ENCODE results near the gene CRIP2.
A peak's percentile ranks its signal among the peaks of the same experiment; 100 is the strongest.

CRIP2 gene

DNA sequence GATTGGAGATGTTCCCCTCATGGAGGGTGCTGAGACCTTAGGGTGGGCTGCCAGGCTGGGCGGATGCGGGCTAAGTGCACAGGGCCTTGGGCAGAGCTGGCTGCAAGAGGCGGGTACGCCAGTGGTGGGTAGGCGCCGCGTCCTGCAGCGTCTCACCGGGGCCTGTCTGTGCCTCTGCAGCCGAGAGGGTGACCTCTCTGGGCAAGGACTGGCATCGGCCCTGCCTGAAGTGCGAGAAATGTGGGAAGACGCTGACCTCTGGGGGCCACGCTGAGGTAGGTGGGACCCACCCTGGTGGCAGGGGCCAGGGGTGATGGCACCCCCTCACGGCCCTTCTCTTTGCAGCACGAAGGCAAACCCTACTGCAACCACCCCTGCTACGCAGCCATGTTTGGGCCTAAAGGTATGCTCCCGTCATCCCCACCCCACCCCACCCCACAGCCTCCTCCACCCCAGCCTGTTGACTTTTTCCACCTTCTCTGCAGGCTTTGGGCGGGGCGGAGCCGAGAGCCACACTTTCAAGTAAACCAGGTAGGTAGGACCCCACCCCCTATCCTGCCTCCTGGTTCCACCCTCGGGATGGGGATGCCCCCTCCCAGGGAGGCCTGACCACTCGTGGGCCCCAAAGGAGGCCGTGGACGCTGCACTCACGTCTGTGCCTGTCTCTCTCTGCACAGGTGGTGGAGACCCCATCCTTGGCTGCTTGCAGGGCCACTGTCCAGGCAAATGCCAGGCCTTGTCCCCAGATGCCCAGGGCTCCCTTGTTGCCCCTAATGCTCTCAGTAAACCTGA lies 13.6 kb downstream of the CRIP2 start:
- DNase-seq (ENCODE audit: low read depth), result no peak

DNA sequence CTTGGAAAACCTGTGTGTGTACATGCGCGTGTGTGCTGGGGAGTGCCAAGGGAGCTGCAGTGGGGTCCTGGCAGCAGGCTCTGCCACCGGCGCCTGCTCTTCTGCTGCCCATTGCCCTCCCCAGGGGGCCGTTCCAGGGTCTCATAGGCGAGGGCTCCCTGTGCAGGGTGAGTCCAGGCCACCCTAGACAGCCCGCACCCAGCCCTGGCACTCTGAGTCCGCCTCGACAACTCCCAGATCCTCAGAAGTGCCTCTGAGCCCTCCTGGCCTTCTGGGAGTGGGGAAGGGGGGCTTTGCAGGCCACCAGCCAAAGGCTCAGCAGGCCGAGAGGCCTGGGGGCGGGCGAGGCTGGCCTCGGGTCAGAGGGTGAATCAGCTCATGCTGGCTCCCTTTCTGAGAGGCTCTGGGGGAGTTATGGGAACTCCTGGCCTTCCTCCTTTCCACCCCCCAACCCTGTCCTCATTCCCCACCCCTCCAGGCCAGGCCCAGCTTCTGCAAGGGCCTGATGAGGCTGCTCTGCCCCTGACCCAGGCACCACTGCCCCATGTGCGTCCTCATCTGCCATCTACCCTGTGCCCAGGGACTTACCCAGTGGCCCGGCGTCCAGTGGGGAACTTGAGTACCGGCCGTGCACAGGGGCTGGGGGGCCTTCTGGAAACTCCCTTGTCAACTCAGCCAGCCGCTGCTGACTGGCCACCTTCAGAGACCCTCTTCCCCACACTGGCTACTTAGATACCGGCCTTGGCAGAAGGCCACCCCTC lies 14.3 kb downstream of the CRIP2 start:
- DNase-seq (ENCODE audit: low read depth), result no peak

DNA sequence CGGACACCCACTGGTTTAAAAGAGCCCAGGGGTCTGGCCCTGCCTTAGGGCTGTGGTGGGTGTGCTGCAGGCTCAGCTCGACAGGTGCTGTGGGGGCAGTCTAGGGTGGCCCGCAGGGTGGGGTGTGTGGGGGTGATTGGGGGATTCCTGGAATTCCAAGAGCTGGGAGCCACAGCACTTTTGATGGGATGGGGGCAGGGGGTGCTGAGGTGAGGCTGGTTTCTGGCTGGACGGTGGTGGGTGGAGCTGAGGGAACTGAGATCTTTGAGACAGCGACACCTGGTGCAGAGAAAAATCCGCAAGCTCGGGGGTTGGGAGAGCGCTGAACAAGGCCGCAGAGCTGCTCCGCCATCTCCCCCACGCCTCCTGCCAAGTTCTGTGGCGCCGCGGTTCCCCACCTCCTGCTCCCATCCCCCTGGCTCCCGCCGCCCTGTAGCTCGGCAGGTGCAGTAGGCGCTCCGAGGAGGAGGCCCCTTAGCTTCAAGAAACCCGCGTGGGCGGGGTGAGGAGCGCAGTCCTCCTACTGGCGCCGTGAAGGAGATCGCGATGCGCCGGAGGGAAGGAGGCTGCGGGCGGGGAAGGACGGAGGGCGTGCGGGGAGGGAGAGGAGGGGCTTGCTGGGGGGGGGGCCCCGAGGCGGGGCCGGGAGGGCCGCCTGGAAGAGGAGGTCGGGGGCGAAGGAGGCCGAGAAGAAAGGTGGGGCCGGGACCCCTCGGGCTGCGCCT lies 15.1 kb downstream of the CRIP2 start:
- no peak for DNase-seq (ENCODE audit: low read depth)

DNA sequence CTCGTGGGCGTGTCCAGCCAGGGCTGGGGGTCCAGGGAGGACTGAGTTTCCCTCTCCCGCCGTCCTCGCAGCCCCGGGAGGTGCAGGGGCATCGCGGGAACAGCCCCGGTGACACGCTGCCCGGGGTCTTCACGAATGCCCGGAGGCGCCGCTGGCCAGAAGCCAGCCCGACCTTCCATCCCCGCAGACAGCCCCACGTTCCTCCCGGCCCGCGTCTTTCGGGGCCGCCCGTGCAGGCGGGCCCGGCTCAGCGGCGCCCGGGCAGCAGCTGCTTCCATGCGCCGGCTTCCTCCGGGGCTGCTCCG lies 15.6 kb downstream of the CRIP2 start:
- DNase-seq (ENCODE audit: low read depth), result no peak

DNA sequence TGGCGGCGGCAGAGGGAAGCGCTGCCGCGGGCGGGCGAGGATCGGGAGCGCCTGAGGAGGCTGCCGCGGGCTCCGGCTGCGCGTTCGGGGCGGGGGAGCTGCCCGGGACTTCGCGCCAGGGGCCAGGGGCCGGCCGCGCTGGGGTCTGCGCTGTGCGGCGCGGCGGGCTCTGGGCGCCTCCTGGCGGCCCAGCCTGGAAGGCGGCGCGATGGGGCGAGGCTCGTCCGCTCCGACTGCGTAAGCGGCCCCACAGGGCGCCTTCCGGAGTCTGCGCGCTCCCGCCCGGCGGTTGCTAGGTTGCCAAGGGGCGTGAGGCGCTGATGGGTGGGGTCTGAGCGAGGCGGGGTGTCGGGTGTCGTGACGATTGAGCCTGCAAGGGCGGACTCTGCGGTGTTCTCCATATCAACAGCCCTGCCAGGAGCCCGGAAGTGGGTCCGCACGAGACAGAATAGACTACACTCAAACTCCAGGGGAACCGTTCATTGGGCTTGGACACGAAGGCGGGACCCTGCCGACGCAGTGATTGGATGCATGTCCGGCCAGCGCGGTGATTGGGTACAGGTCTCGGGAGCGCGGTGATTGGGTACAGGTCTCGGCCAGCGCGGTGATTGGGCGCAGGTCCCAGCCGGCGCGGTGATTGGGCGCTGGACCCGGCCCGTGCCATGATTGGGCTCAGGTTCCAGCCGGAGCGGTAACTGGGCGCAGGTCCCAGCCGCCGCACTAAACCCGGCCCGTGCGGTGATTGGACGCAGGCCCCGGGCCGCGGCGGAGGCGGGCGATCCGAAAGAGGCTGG lies 16.1 kb downstream of the CRIP2 start, which contains the start of gene TEDC1:
TEDC1 (plus strand) TSS at position 675 of the 794 bp plus-strand sequence. CDS start 130 bp downstream, outside the sequence.
- peak; percentile 98 for DNase-seq (ENCODE audit: low read depth)

DNA sequence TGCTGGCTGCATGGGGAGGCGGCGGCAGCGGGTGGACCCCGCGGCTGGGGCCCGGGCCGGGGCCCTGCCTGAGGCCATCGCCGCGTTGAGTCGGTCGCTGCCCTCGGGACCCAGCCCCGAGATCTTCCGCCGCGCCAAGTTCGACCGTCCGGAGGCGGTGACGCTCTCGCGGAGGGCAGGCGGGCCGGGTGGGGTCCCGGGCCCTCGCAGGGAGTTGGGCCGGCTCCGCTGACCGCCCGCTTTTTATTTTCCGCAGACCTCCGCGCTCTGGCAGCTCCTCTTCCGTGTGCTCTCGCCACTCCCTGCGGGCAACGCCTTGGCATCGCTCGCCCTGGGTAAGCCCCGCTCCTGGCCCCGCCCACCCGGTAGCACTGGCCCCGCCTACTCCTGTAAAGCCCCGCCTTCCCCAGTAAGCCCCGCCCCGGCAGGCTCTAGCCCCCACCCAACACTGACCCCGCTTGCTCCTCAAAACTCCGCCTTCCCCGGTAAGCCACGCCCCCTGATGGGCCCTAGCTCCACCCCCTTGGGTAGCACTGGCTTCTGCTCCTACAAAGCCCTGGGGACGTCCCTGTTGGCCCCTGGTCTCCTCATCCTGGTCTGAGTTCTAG lies 16.8 kb downstream of the CRIP2 start:
- peak; percentile 68 for DNase-seq (ENCODE audit: low read depth)

DNA sequence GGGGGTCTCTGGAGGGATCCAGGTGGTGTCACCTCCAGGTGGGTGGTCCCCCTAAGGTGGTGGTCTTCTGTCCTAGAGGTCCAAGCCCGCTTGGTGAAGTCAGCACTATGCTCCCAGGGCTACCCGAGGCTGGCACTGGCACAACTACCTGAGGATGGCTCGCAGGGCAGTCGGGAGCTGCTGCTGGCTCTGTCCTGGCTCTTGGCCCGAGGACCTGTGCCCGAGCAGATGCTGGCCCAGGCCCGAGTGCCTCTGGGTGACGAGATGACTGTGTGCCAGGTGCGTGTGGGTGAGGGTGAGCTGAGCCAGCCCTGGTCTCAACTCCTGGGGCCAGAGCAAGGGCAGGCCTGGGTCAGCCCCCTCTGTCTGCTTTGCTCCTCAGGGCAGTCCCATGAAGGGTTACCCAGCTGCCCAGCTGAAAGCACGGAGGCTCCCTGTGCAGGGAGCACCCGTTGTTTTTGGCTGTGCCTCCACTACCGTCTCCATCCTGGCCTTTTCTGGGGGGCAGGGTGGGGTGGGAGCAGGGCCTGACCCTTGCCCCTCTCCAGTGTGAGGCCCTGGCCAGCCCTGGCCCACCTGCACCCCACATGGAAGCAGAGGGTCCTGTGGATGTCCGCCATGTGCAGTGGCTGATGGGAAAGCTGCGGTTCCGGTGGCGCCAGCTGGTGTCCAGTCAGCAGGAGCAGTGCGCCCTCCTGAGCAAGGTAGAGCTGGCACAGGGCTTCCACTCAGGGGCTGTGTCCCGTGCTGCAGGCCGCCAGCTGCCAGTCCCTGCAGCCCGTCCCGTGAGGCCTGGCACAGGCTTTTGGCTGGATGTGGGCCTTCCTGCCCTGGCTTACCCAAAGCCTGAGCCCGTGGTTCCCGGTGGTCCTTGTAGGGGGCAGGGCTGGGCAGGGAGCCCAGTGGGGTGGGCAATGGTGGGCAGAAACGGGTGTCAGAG lies 17.7 kb downstream of the CRIP2 start:
- no peak for DNase-seq (ENCODE audit: low read depth)

DNA sequence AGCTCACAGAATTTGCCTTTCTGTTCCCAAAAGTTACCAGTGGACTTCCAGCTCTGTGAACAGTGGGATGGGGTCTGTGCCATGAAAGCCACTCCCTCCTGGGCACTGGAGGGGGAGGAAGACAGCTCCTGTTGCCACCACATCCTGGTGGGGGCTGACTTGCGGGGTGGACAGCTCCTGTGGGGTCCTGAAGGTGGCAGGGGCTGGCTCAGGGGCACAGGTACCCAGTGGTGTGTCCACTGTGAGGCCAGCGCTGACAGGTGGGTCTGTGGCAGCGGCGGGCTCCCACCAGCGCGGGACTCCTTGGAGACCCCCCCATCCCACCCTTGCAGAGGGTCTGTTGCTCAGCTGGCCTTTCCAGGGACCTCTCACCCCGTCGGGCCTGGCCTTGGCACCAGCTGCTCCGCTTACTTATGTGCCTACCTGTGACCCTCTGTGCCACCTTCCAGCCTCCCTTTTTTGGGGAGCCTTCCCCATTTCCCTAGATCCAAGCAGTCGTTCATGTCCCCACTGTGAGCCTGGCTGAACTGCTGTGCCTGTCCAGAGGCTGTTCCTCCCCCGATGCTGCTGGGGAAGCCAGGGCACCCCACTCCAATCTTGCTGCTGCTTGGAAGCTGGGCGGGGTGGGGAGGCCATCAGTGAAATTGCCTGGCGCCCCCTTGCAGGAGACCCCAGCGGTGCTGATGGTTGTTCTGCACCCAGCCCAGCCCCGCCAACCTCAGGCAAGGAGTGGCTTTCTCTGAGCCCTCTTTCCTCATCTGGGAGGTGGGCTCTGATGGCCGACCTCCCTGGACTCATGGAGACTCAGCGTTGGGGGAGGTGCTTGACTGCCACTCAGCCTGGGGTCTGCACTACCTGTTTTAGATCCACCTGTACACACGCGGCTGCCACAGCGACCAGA lies 18.6 kb downstream of the CRIP2 start:
- DNase-seq (ENCODE audit: low read depth), result no peak

DNA sequence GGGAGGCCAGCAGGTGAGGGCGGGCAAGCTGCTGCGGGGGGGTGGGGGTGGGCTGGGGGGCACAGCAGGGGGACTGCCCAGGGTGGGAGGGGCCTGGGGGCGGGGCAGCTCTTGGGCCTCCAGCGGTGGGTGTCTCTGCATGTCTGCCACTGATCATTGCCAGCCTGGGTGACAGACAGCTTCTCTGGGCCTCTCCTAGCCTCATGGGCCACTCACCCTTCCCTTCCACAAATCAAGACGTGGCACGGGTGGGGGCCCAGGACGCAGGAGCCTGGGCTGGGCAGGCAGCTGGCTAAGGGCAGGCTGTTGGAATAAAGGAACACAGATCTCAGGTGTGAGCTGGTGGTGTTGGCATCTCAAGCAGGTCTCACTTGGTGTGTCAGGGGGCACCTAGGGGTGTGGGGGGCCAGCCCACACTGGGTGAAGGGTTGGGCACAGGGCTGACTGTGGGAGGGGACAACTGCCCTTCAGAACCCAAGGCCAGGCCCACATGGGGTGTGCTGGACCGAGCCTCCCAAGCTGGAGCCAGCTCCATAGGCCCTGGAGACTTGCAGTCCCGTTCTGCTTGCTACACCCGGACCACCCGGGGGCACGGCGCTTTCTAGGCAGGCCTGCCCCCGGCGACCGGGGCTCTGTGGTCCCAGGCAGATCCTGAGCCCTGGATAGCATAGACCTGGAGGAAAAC lies 19.4 kb downstream of the CRIP2 start:
- no peak for DNase-seq (ENCODE audit: low read depth)

DNA sequence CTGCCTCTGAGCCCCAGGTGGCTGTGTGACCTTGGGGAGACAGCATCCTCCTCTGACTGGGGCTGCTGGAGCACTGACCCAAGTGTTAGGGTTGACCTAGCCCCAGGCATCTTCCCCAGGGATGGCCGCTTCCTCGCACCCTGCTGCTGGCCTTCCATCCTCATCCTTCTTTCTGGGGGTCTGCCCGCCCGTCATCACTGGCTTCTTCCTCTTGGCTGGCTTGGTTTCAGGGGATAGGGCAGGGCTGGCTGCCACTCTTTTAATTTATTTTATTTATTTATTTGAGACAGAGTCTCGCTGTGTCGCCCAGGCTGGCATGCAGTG lies 19.9 kb downstream of the CRIP2 start:
- DNase-seq (ENCODE audit: low read depth), result no peak

DNA sequence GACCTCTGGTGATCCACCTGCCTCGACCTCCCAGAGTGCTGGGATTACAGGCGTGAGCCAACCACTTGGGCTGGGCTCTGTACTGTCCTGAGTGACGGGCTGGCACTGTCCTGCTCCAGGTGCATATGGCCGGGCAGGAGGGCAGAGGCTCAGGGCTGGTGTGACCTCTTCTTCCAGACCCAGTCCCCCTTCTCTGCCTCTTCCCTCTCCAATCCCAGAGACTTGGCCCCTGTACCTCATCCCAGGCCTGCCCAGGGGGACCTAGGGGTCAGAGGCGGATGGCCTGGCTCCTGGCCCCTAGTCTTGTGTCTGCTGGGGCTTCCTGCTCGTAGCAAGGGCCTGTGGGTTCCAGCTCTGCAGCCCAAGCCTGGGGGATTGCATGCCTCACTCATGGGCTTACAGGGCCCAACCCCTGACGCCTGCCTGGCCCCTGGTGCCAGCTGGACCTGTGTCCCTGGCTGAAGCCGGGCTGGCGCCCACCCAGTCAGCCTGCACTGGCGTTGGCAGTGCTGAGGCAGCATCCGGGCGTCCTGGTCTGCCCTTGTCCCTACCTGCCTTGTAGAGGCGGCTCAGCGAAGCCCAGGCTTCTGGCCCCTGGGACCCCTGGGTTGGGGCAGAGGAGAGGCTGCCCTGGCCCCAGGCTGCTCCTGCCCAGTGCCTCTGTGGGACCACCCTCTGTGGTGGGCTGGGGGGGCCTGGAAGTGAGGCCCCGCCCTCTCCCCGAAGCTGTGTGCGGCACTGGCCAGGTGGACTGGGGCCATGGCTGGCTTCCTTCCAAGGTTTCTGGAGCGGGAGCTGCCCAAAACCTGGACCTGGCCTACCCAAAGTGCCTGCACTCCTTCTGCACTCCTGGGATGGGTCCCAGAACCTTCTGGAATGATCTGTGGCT lies 20.7 kb downstream of the CRIP2 start:
- DNase-seq (ENCODE audit: low read depth), result no peak

DNA sequence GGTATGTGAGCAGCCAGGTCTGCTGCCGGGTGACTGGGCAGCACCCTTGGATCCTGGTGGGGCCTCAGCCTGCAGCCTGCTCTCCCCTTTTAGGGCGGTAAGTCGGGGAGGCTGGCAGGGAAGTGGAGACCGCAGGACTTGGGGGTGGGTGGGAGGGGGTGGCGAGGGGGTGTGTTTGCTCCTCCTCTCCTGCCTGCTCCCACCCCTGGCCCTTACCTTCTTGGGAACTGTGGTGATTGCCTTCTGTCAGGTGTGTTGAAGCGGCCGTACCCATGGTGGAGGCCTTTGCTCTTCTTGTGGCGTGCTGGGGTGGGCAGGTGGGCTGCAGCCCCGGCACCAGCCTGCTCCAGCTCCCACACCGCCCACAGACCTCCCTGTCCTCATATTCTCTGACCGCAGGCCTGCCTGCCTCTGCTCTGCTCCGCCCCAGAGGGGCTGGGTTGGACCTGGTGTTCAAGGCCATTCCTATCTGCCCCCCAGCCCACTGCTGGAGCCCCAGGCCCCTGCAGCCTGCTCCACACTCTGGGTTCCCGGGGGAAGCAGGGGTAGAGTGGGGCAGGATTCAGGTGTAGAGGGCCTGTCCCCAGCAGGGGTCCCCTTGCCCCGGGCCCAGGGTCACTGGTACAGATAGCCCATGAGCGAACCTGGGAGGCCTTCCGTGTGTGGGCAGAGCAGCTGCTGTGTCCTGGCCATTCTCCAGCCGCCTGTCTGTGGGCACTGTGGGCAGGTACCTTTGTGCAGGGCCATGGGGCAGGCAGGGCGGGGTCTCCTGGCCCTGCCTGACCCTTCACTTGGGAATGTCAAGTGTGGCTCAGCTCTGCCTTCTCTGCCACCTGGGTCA lies 21.6 kb downstream of the CRIP2 start:
- DNase-seq (ENCODE audit: low read depth), result no peak

DNA sequence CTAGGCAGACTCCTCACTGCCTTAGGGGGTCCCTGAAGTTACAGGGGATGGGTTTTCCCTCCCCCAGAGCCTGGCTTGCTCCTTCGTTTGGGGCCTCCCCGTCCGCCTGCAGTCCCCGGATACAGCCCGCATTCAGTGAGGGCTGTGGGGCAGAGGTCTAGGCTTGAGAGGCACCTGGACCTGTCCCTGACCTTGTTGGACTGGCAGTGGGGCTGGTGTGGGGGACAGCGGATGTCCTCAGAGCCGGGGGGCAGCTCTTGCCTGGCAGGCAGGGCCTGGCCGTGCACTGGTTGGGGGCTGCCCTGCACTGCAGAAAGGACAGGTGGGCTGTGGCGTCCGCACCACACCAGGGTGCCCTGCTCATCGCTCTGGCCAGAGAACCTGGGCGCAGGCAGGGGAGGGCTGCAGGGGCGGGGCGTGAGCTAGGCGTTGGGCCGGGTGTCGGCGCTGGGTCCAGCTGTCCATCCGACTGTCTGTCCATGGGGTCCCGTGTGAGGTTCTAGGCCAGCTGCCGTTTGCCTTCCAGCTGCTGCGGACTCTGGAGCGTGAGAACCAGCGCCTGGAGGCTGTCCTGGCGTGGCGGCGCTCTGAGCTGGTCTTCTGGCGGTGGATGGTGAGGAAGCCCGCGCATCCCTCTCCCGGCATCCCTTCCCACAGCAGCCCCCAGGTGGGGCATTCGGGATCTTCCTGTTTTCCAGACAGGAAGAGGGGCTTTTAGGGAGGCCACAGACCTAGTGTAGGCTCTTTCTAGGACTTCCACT lies 22.4 kb downstream of the CRIP2 start:
- DNase-seq (ENCODE audit: low read depth), result no peak

DNA sequence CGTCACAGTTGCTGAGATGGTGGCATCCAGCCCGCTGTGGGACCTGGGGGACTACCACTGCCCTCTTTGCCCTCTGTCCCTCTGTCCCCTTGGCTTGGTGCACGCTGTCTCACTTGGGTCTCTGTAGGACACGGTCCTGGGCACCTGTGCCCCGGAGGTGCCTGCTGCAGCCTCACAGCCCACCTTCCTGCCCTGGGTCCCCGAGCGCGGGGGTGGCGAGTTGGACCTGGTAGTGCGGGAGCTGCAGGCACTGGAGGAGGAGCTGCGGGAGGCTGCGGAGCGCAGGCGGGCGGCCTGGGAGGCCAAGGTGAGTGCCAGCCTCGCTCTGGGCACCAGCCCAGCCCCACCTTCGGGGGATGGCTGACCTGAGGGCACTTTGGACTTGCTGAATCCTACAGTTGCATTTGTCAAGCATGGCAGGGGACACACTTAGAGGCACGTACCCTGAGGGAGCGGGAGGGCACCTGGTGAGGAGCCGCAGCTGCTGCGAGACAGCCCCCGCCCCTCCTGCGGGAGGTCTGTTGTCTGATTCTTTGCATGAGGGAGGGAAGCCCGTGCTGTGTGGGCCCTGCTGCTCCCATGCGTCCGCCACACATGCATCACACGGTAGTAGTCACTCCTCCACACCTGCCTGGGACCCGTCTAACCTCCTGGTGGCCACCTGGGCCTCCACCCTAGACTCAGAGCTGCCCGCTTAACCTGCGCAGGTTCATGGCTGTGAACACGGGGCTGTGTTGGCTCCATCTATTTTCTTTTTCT lies 23.2 kb downstream of the CRIP2 start:
- no peak for DNase-seq (ENCODE audit: low read depth)

DNA sequence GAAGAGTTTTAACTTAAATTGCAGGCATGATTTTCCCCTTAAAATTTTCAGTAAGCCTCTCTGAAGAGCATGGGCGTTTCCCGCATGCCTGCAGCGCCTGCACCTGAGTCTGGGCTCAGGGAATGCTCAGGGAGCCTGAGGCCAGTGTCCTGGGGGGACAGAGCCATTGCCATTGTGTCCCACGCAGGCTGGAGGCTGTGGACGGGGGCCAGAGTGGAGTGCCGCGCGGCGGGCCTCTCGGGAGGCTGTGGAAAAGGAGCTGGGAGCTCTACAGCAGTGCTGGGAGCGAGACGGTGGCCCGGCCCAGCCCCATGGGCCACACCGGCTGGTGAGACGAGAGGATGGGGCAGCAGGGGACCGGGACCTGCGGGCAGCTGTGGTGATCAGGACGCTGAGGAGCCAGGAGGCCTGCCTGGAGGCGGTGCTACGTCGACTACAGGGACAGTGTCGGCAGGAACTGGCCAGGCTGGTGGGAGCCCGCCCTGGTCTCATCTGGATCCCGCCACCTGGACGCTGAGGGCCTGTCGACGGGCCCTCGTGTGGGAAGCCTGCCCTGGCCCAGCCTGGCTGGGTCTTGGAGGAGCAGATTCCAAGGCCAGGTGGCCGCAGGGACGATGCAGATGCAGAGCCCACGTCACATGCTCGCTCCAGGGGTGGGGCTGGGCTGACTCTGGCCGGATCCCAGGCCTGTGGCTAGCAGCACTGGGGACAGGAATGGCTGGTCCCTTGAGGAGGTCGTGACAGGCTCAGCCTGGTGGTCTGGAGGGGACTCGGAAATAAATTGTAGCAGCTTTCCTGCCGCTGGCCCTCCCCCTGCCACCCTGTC lies 24.0 kb downstream of the CRIP2 start:
- DNase-seq (ENCODE audit: low read depth), result no peak

Data from CMK (cell line).